DMS153 (cell line): ENCODE measurements around the gene ITGB1.
"Not testable (repeated sequence)": the region's sequence is repeated elsewhere in the genome, so short reads cannot be mapped to it uniquely, and the experiment has no call there.

Experiments used
- DNase-seq: peaks from one replicate; lab custom pipeline; 2025; lab: John Stamatoyannopoulos, UW

The ITGB1 gene

GRCh38 chr10:32958085-32959005 lies at the start of gene ITGB1:
Gene ITGB1, minus strand, starts transcription at chr10:32958230. Its CDS starts 22,672 bp downstream, at chr10:32935558.
- peak; percentile 81 for DNase-seq

GRCh38 chr10:33006342-33006887 lies 48.4 kb upstream of the ITGB1 start:
- no peak for DNase-seq

DNA sequence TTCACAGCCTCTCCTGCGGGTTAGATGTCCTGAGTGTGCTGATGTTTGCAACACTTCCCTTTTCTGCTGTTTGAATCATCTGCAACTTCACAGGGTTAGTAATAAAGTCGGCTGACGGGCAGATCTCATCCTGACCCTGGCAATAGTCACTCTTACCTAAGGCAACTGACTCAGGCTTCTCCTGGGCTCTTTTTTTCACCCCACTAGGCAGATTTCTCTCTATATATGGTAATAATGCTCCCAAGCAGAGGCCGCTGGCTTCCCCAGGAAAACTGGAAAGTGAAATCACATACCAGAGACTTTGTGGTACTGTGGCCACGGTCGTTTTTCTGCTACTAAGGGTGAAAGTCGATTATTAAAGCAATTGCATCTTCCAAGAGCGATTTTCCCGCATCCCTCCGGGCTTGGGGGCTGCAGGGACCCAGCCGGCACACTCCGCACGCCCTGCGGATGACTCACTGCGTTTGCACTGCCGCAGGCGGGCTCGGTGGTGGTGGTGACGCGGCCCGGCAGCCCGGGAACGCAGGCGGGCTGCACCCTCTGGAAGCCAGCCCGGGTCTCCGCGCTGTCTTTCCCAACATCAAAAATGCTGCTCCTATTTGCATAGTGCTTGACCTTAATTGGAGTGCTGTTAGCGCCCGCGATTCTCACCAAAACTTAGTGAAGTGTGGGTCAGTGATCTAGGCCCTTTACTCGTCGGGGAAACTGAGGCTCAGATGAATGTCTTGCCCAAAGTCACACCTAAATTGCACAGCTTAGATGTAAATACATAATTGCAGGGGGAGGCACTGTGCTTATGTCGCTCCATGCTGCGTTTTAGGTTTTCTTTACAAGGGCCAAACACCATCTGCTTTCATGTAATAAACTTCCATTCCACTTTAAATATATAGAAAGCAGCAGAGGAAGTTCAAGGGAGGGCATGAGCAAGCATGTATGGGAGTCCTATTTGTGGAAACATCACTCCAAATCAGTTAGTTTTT lies 47.6 kb upstream of the ITGB1 start:
- no peak for DNase-seq

GRCh38 chr10:33001908-33002492 lies 44.0 kb upstream of the ITGB1 start:
- DNase-seq, result no peak

DNA sequence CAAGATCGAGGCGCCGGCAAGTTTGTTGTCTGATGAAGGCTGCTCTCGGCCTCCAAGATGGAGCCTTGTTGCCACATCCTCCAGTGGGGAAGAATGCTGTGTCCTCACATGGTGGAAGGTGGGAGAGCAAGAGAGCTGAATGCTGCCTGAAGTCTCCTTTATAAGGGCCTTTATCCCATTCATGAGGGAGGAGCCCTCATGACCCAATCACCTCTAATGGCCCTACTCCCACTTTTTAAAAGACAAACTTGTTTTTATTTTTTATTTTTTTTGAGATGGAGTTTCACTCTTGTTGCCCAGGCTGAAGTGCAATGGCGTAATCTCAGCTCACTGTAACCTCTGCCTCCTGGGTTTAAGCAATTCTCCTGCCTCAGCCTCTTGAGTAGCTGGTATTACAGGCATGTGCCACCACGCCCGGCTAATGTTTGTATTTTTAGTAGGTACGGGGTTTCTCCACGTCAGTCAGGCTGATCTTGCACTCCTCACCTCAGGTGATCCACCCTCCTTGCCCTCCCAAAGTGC lies 40.1 kb upstream of the ITGB1 start:
- not testable (repeated sequence) for DNase-seq

GRCh38 chr10:32995751-32996150 lies 37.7 kb upstream of the ITGB1 start:
- DNase-seq, result no peak

DNA sequence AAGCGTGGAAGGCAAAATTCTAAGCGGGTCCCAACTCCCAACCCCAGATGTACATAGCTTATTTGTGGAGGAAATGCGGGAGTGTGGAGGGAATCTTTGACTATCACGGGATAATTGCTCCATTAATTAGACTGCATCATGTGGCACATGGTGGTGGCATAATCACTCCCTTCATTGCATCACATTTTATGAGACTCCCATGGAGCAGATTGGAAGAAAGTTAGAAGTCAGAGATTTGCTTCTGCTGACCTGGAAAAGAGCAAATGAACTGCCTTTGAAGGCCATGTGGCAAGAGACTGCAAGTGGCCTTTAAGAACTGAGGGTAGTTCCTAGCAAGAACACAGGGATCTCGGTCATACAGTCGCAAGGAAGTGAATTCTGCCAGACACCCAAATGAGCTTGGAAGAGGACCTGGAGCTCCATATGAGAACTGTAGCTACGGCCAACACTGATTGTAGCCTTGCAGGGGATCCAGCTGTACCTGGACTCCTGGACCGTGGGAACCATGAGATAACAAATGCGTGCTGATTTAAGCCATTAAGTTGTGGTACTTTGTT lies 37.1 kb upstream of the ITGB1 start:
- no peak for DNase-seq

- DNase-seq, result not testable (repeated sequence)
These were observed 36.6 kb upstream of the ITGB1 start for GRCh38 chr10:32994632-32995031.

GRCh38 chr10:32992310-32992709 lies 34.3 kb upstream of the ITGB1 start:
- DNase-seq, result not testable (repeated sequence)

GRCh38 chr10:32990811-32991210 lies 32.8 kb upstream of the ITGB1 start:
- no peak for DNase-seq

DNA sequence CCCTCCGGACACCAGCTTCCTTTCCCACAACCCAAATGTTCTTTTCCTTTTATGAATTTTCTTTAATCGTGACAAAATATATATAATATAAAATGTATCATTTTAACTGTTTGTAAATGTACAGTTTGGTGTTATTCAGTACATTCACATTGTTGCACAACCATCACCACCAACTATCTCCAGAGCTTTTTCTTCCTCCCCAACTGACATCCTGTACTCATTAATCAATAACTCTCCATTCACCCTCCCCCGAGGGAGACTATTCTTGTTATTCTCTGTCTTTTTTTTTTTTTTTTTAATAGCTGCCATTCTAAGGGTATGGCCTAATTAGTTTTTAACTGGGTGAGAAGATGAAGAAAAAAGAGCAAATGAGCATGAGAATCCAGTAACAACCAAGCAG lies 30.6 kb upstream of the ITGB1 start:
- no peak for DNase-seq

DNA sequence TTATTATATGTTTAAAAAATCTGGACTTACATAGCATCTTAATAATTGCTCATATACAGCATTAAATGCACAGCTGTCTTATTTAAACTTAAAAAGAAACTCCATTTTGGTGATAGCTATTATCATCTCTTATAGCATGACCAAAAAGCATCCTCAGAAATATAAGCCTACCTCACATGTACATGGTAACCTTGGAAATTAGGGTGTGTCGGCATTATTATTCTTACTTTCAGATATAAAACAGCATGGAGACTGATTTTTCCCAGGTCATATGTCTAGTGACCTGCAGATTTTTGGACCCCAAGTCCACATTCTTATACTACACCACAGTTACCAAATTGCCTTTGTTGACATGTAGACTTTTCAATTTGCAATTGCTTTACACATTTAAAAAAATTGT lies 29.1 kb upstream of the ITGB1 start:
- DNase-seq, result no peak

DNA sequence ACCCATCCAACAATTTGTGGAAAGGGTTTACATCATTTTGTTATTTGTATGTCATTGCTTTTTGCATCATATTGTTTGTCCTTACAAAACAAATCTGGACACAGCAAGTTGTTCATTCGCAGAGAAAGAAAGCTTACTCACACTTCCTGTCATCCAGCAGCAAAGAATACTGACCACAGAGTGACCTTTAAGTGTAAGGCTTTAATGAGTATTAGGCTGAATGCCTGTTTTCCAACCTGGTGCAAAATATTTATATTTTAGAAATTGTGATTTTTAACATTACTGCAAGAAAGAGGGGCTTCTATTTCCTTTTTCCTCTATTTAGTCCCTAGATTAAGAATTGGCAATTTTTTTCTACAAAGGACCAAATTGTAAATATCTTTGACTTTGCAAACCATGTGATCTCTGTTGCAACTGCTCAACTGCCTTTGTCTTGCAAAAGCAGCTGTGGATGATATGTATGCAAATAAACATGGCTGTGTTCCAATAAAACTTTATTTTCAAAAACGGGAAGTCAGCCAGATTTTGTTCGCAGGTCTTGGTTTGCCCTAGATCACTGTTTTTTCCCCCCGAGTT lies 27.8 kb upstream of the ITGB1 start:
- no peak for DNase-seq

GRCh38 chr10:32985341-32985764 lies 27.3 kb upstream of the ITGB1 start:
- DNase-seq, result no peak

- no peak for DNase-seq
These were observed 26.1 kb upstream of the ITGB1 start for GRCh38 chr10:32984003-32984600.

- no peak for DNase-seq
These were observed 25.2 kb upstream of the ITGB1 start for GRCh38 chr10:32982911-32983909.

DNA sequence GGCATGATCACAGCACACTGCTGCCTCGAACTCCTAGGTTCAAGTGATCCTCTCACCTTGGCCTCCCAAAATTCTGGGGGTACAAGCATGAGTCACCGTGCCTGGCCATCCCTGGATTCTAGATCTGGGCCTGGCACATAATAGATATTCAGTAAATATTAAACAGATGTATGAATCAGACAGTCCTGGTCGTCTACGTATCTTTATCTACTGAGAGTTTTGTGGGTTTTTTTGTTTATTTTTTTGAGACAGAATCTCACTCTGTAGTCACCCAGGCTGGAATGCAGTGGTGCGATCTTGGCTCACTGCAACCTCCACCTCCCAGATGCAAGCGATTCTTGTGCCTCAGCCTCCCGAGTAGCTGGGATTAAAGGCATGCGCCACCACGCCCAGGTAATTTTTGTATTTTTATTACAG lies 24.3 kb upstream of the ITGB1 start:
- no peak for DNase-seq

GRCh38 chr10:32981760-32982159 lies 23.7 kb upstream of the ITGB1 start:
- peak; percentile 33 for DNase-seq
